Loucy (cell line): ENCODE measurements around the gene SPTLC1.
"Not testable (repeated sequence)": the region's sequence is repeated elsewhere in the genome, so short reads cannot be mapped to it uniquely, and the experiment has no call there.

ENCODE experiments used
- H2AFZ ChIP-seq: fragments of 200-600 bp; sonication (generic); 2 replicates; pipeline ENCODE4 v1.6.0; 2016; ENCODE audit warnings: antibody characterized with exemption, mild to moderate bottlenecking, low read length, moderate library complexity
- H3F3A ChIP-seq: fragments of 200-600 bp; 2 replicates; pipeline ENCODE4 v1.6.0; 2016; ENCODE audit warnings: antibody characterized with exemption, low read depth, mild to moderate bottlenecking
- H3K27me3 ChIP-seq: fragments of 200-600 bp; sonication (generic); 2 replicates; pipeline ENCODE4 v1.6.1; 2014; ENCODE audit warnings: low read length, mild to moderate bottlenecking; ENCODE audit not compliant: insufficient read depth, poor library complexity, severe bottlenecking
- H3K36me3 ChIP-seq: fragments of 200-600 bp; sonication (generic); 2 replicates; pipeline ENCODE4 v1.6.1; 2016; ENCODE audit warnings: low read length; ENCODE audit not compliant: insufficient read depth
- H3K4me1 ChIP-seq: fragments of 200-600 bp; sonication (generic); 2 replicates; pipeline ENCODE4 v1.5.1; 2014; ENCODE audit warnings: low read length, mild to moderate bottlenecking; ENCODE audit not compliant: insufficient read depth, poor library complexity, severe bottlenecking
- H3K4me2 ChIP-seq: fragments of 200-600 bp; sonication (generic); 2 replicates; pipeline ENCODE4 v1.6.0; 2014; ENCODE audit warnings: antibody characterized with exemption, low read length, low read depth, mild to moderate bottlenecking; ENCODE audit not compliant: poor library complexity, severe bottlenecking
- H3K4me3 ChIP-seq: fragments of 200-600 bp; sonication (generic); 2 replicates; pipeline ENCODE4 v1.5.1; 2014; ENCODE audit warnings: low read length, mild to moderate bottlenecking, mixed read lengths; ENCODE audit not compliant: poor library complexity, severe bottlenecking
- H3K79me2 ChIP-seq: fragments of 200-600 bp; sonication (generic); 2 replicates; pipeline ENCODE4 v1.6.1; 2014; ENCODE audit warnings: low read length; ENCODE audit not compliant: insufficient read depth
- H3K9ac ChIP-seq: fragments of 200-600 bp; sonication (generic); 2 replicates; pipeline ENCODE4 v1.6.0; 2014; ENCODE audit warnings: mild to moderate bottlenecking, low read depth, low read length, moderate library complexity; ENCODE audit not compliant: poor library complexity, severe bottlenecking
- H3K9me2 ChIP-seq: fragments of 200-600 bp; sonication (generic); replicated peaks from 2 replicates; pipeline ENCODE4 v1.6.1; 2016; ENCODE audit warnings: low read depth, low read length, mixed read lengths
- H3K9me3 ChIP-seq: fragments of 200-600 bp; sonication (generic); 2 replicates; pipeline ENCODE4 v1.6.1; 2014; ENCODE audit warnings: mild to moderate bottlenecking, antibody characterized with exemption, low read length, low read depth; ENCODE audit not compliant: insufficient read depth
- H4K20me1 ChIP-seq: fragments of 200-600 bp; sonication (generic); 2 replicates; pipeline ENCODE4 v1.6.0; 2014; ENCODE audit warnings: antibody characterized with exemption, low read length, mild to moderate bottlenecking; ENCODE audit not compliant: insufficient read depth, poor library complexity, severe bottlenecking
- EZH2phosphoT487 ChIP-seq: fragments of 200-600 bp; IDR thresholded peaks from 2 replicates; pipeline ENCODE4 v1.6.1; 2018; ENCODE audit warnings: antibody characterized with exemption, mild to moderate bottlenecking, moderate library complexity, borderline replicate concordance
- TF ChIP-seq, protein P1 (sequence below): fragments of 200-600 bp; sonication (generic); conservative IDR thresholded peaks from 2 replicates; pipeline ENCODE4 v1.5.1; 2014; ENCODE audit warnings: mild to moderate bottlenecking, antibody characterized with exemption, low read length

Gene SPTLC1

GRCh38 chr9:92119586-92119985, 4.4 kb upstream of the SPTLC1 start:
- H2AFZ ChIP-seq, result no peak overlapping the region
- H3K9ac ChIP-seq, result no peak overlapping the region
- H3K4me2 ChIP-seq, result no peak overlapping the region
- no peaks in the 10 kb centered on the region for H3K9me3 ChIP-seq
- no peaks in the 10 kb centered on the region for H4K20me1 ChIP-seq
- H3K9me2 ChIP-seq, result no peaks in the 10 kb centered on the region
- H3K36me3 ChIP-seq, result no peaks in the 10 kb centered on the region
- no peaks in the 10 kb centered on the region for H3F3A ChIP-seq
- H3K4me1 ChIP-seq, result no peaks in the 10 kb centered on the region
- TF ChIP-seq, protein P1, sequence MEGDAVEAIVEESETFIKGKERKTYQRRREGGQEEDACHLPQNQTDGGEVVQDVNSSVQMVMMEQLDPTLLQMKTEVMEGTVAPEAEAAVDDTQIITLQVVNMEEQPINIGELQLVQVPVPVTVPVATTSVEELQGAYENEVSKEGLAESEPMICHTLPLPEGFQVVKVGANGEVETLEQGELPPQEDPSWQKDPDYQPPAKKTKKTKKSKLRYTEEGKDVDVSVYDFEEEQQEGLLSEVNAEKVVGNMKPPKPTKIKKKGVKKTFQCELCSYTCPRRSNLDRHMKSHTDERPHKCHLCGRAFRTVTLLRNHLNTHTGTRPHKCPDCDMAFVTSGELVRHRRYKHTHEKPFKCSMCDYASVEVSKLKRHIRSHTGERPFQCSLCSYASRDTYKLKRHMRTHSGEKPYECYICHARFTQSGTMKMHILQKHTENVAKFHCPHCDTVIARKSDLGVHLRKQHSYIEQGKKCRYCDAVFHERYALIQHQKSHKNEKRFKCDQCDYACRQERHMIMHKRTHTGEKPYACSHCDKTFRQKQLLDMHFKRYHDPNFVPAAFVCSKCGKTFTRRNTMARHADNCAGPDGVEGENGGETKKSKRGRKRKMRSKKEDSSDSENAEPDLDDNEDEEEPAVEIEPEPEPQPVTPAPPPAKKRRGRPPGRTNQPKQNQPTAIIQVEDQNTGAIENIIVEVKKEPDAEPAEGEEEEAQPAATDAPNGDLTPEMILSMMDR, result no peak
- no peak for TF ChIP-seq EZH2phosphoT487
- H3K79me2 ChIP-seq, result peaks cover 6% of the 10 kb centered on the region
- no peaks in the 10 kb centered on the region for H3K27me3 ChIP-seq
- H3K4me3 ChIP-seq, result no peak overlapping the region

- Histone ChIP-seq H3K36me3 (peaks cover 7% of the 10 kb centered on the region; the same call in 1 of the 2 replicates), H3K4me3 (no peak overlapping the region), H3K27me3 (no peaks in the 10 kb centered on the region), H3K9ac (no peak overlapping the region), H3K4me1 (peaks cover 21% of the 10 kb centered on the region), H3F3A (no peaks in the 10 kb centered on the region), H3K9me3 (no peaks in the 10 kb centered on the region), H4K20me1 (peaks cover under 1% of the 10 kb centered on the region), H3K79me2 (peaks cover 33% of the 10 kb centered on the region), H3K9me2 (no peaks in the 10 kb centered on the region), H2AFZ (no peak overlapping the region), H3K4me2 (no peak overlapping the region)
- TF ChIP-seq, protein P1, result no peak
- no peak for TF ChIP-seq EZH2phosphoT487
Observed at GRCh38 chr9:92108122-92108521, 7.1 kb downstream of the SPTLC1 start.

GRCh38 chr9:92105446-92106225, 9.6 kb downstream of the SPTLC1 start:
- H3K36me3 ChIP-seq, H3K27me3 ChIP-seq, H3K4me2 ChIP-seq, H3K9me2 ChIP-seq, H3K4me3 ChIP-seq, H2AFZ ChIP-seq, H4K20me1 ChIP-seq, H3K9me3 ChIP-seq, H3F3A ChIP-seq, H3K4me1 ChIP-seq, H3K79me2 ChIP-seq, H3K9ac ChIP-seq: not testable (repeated sequence)

DNA sequence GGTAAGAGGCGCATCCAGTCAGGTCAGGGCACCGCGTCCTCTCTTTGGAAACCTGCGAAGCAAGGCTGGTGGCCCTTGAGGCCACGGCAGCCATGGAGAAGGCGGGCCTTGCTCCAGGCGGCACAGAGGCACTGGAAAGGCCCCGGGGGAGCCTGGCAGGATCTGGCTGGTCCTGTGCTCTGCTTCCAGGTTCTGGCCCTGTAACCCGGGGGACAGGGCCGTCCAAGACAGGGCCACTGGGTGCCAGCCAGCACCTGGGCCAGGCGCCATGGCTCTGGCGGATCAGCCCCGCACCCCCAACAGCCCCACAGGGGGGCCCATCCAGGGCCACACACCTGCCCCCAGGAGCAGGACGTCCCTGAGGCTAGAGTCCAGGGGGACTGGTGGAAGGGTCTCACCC, 11.6 kb downstream of the SPTLC1 start:
- H2AFZ ChIP-seq, H4K20me1 ChIP-seq, H3K9me3 ChIP-seq, H3K9me2 ChIP-seq, H3K4me2 ChIP-seq, H3K9ac ChIP-seq, H3K79me2 ChIP-seq, H3K27me3 ChIP-seq, H3K4me3 ChIP-seq, H3K36me3 ChIP-seq, H3F3A ChIP-seq, H3K4me1 ChIP-seq: not testable (repeated sequence)
